ENCODE measurements around the gene RPL10.

DNA sequence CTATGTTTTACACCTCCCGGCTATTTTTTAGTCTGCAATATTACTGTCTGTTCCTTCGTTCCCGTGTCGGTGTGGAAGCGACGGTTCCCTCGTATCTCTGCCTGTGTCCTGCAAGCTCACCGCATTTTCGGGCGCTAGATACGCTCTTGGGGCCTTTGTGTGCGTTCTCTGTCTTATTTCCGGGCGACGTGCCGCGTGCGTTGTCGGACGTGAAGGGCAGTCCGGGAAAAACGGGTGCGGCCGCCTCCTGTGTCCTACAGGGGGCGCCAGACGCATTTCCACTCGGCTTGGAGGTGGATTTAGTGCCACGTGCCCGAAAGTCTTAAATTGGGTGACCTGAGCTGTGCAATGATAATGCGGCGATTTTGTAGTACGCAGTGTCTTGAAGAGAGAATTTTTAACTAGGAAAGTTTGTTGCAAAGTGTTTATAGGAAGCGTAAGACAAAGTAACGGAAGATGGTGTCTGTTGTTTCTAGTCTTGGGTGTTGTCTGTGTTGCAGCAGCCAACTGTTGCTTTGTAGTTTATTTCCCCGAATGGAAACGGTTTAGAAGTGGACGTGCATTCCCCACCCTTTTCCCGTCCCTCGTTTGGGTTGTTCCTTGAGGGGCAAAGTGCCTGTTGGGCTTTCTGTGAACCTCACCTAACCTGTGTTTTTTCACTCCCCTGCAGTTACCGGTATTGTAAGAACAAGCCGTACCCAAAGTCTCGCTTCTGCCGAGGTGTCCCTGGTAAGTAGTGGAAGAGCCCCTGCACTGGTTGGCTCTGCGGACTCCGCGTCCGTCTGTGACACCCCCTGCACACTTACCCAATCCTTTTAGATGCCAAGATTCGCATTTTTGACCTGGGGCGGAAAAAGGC lies 720 bp downstream of the RPL10 start:
- TF ChIP-seq, protein P1, sequence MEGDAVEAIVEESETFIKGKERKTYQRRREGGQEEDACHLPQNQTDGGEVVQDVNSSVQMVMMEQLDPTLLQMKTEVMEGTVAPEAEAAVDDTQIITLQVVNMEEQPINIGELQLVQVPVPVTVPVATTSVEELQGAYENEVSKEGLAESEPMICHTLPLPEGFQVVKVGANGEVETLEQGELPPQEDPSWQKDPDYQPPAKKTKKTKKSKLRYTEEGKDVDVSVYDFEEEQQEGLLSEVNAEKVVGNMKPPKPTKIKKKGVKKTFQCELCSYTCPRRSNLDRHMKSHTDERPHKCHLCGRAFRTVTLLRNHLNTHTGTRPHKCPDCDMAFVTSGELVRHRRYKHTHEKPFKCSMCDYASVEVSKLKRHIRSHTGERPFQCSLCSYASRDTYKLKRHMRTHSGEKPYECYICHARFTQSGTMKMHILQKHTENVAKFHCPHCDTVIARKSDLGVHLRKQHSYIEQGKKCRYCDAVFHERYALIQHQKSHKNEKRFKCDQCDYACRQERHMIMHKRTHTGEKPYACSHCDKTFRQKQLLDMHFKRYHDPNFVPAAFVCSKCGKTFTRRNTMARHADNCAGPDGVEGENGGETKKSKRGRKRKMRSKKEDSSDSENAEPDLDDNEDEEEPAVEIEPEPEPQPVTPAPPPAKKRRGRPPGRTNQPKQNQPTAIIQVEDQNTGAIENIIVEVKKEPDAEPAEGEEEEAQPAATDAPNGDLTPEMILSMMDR (IDR thresholded peaks at IDR 0.05) = peak; percentile 82 to 86 (median 82)
- TF ChIP-seq POLR2A (IDR thresholded peaks at IDR 0.05; ENCODE audit: low read depth) (no peak), POLR2AphosphoS5 (IDR thresholded peaks at IDR 0.05) (peak in 1 of 2 donors; percentile 71), EP300 (IDR thresholded peaks at IDR 0.05) (peak; percentile 16)
